GM18951 (cell line): ENCODE data around the gene SOCS2.

Experiments
- POLR2A ChIP-seq: IDR thresholded peaks from 4 replicates; pipeline ENCODE4 v1.6.1; 2011; ENCODE audit warnings: mild to moderate bottlenecking; ENCODE audit not compliant: insufficient read length, insufficient read depth; ENCODE audit errors: extremely low read depth
- in situ Hi-C: fragments of 300-500 bp; cut with MboI; formaldehyde crosslinking; loops from one replicate; pipeline ENCODE4 v1.12.0; 2022; ENCODE audit warnings: low sequenced_read_pairs, mixed read lengths, inconsistent platforms; ENCODE audit not compliant: unreplicated experiment

The SOCS2 gene

GRCh38 chr12:93571925-93572711 lies at the start of gene SOCS2:
Gene SOCS2 (plus strand): TSS chr12:93572675. CDS start chr12:93572898, 223 bp downstream.
- no peak for TF ChIP-seq POLR2A
- in situ Hi-C loops: loop anchor here (25.0 kb wide), 1 partner anchor 515 kb away; no protein-coding TSS in a partner anchor

- in situ Hi-C loops: no loop called here
These were observed 47.9 kb upstream of the SOCS2 start for GRCh38 chr12:93524386-93525133.

GRCh38 chr12:93526786-93527428 lies 45.6 kb upstream of the SOCS2 start:
- in situ Hi-C loops: no loop called here

More at GRCh38 chr12:93524386-93525133, 47.9 kb upstream of the SOCS2 start:
- TF ChIP-seq POLR2A: no peak

GRCh38 chr12:93530358-93530757 lies 42.1 kb upstream of the SOCS2 start:
- in situ Hi-C loops: no loop called here
- TF ChIP-seq POLR2A: no peak

More at GRCh38 chr12:93526786-93527428, 45.6 kb upstream of the SOCS2 start:
- TF ChIP-seq POLR2A: no peak

GRCh38 chr12:93533310-93533709 lies 39.2 kb upstream of the SOCS2 start:
- no peak for TF ChIP-seq POLR2A
- in situ Hi-C loops: no loop called here

- no peak for TF ChIP-seq POLR2A
- in situ Hi-C loops: no loop called here
These were observed 36.2 kb upstream of the SOCS2 start for GRCh38 chr12:93536111-93536765.

GRCh38 chr12:93536766-93537488 lies 35.5 kb upstream of the SOCS2 start:
- in situ Hi-C loops: no loop called here

GRCh38 chr12:93537769-93538168 lies 34.7 kb upstream of the SOCS2 start:
- no peak for TF ChIP-seq POLR2A
- in situ Hi-C loops: no loop called here

More at GRCh38 chr12:93536766-93537488, 35.5 kb upstream of the SOCS2 start:
- no peak for TF ChIP-seq POLR2A

GRCh38 chr12:93539821-93540220 lies 32.7 kb upstream of the SOCS2 start:
- in situ Hi-C loops: no loop called here
- no peak for TF ChIP-seq POLR2A

- TF ChIP-seq POLR2A: no peak
- in situ Hi-C loops: no loop called here
These were observed 32.0 kb upstream of the SOCS2 start for GRCh38 chr12:93540466-93540865.

- in situ Hi-C loops: no loop called here
- TF ChIP-seq POLR2A: no peak
These were observed 30.8 kb upstream of the SOCS2 start for GRCh38 chr12:93541578-93542225.

GRCh38 chr12:93547778-93548177 lies 24.7 kb upstream of the SOCS2 start:
- in situ Hi-C loops: no loop called here
- TF ChIP-seq POLR2A: no peak
